ENCODE results near the gene CRYZL1.

DNA sequence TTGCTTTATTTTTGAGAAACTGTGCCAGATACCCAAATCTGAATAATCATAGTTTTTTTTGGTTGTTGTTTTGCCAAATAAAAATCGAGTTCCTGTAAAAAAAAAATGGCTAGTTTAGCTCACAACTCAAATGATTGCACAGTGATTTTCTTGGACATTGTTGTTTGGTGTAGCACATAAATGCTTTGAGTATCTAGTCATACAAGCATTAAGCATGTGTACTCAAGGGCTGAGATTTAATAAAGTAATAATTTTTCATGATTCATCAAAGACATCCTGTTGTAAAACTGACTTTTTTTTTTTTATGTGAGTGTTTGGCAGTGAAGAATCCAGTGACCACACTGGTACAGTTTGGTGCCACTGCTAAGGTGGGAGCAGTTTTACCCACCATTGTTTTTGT, 19.6 kb upstream of the CRYZL1 start:
- TF ChIP-seq, protein P1, sequence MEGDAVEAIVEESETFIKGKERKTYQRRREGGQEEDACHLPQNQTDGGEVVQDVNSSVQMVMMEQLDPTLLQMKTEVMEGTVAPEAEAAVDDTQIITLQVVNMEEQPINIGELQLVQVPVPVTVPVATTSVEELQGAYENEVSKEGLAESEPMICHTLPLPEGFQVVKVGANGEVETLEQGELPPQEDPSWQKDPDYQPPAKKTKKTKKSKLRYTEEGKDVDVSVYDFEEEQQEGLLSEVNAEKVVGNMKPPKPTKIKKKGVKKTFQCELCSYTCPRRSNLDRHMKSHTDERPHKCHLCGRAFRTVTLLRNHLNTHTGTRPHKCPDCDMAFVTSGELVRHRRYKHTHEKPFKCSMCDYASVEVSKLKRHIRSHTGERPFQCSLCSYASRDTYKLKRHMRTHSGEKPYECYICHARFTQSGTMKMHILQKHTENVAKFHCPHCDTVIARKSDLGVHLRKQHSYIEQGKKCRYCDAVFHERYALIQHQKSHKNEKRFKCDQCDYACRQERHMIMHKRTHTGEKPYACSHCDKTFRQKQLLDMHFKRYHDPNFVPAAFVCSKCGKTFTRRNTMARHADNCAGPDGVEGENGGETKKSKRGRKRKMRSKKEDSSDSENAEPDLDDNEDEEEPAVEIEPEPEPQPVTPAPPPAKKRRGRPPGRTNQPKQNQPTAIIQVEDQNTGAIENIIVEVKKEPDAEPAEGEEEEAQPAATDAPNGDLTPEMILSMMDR (IDR thresholded peaks at IDR 0.05 in 4 of 5, conservative IDR thresholded peaks at IDR 0.05 in 1 of 5) = no peak
- TF ChIP-seq POLR2A (IDR thresholded peaks at IDR 0.05) = no peak
